ENCODE results near the gene KCNG2.
"Not testable (repeated sequence)": the region's sequence is repeated elsewhere in the genome, so short reads cannot be mapped to it uniquely, and the experiment has no call there.

KCNG2 gene

DNA sequence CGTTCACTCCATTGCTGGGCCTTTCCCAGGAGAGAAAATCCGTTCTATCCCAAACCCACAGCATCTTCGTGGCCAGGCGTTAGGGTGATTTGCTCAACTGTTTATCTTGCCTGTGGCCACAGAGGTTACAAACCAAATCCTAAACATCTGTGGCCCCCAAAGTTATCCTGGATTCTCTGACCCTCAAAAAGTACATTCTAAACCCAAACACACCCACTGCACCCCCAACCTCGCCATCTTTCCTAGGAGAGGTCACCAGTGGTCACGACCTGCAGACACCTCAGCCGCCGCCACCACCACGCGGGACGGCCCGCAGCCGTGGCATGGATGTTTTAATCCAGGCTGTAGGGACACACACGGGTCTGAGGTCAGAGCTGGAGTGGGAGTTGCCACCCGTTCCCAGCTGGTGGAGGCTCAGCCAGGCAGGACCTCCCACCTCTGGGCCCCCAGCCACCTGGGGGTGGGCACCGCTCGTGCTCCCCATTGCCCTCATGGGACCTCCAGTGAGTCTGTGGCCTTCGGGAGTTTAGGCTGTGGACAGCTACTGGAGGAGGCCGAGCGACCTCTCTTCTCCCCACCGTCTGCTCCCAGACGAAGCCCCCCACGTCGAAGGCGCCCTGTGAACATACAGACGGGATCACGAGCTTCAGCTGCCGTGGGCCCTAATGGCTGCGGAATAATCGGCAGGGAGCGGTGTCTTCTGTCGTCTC, 72.0 kb downstream of the KCNG2 start:
- no peak for DNase-seq (ENCODE audit: low read depth, low spot score)

DNA sequence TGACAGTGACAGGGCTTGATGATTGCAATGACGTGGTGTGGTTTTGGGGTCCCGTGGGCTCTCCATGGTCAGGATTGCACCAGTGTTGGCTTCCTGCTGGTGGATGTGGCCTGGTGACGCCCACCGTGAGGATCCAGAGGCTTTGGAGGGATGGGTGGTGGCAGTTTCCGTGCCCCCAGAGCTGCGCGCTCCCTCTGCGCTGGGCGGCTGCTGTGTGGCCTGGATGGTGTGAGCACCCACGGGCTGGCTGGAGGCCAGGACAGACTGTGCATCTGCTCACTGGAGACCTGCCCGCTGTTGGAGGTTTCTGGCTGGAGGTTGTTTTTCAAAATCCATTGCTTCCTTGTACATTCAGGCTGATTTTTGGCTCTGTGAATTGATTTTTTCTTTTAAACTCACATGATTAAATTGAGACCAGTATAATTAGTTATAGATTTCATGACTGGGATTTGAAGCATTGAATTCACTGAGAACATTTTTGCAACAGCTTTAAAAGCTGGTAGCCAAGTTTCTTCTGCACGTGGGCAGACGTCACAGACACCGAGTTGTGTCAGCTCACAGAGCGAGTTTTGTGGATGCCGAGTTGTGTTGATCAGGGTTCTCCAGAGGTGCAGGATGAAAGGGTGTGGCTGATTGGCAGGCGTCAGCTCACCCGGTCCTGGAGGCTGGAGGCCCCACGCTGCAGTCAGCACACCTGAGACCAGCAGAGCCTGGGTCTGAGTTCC, 72.7 kb downstream of the KCNG2 start:
- DNase-seq (ENCODE audit: low read depth, low spot score), result no peak

DNA sequence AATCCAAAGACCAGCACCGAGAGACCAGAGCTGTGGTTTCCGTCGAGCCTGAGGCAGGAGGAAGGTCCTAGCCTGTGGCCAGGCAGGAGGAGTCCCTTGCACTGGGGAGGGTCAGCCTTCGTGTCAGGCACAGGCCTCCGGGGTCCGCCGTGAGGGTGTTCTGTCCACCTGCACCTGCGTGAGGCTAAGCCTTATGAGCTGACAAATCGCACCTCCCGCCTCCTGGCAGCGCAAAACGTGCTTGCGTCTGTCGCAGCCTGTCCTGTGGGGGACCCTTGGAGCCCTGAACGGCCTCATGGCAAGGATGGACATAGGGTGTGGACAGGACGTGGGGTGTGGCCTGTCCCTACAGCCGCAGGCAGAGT, 73.3 kb downstream of the KCNG2 start:
- no peak for DNase-seq (ENCODE audit: low read depth, low spot score)

DNA sequence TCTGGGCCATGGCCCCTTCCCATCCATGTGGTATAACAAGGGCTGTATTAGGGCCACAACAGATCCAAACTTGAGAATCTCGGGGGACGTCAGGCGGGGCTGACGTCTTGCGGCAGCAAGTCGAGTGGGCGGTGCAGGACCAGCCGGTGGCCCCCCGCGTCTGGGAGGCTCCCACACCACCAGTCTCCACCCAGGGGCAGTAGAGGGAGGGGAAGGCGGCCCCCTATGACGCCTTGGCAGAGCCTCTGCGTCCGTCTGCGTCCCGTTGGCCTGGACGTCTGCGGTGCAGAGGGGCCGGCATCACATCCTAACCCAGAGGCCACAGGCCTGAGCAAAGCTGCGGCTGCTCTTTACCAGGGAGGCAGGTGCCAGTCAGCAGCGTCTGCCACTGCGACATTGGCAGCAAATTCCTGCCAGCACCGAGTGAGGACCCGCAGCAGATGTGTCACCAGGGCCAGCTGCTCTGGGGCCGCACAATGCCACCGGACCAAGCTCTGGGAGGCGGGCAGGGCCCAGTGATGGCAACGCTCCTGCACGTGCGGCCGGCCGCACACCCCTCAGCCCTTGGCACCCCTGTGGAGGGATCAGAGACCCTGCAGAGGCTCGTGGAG, 73.8 kb downstream of the KCNG2 start:
- no peak for DNase-seq (ENCODE audit: low read depth, low spot score)

DNA sequence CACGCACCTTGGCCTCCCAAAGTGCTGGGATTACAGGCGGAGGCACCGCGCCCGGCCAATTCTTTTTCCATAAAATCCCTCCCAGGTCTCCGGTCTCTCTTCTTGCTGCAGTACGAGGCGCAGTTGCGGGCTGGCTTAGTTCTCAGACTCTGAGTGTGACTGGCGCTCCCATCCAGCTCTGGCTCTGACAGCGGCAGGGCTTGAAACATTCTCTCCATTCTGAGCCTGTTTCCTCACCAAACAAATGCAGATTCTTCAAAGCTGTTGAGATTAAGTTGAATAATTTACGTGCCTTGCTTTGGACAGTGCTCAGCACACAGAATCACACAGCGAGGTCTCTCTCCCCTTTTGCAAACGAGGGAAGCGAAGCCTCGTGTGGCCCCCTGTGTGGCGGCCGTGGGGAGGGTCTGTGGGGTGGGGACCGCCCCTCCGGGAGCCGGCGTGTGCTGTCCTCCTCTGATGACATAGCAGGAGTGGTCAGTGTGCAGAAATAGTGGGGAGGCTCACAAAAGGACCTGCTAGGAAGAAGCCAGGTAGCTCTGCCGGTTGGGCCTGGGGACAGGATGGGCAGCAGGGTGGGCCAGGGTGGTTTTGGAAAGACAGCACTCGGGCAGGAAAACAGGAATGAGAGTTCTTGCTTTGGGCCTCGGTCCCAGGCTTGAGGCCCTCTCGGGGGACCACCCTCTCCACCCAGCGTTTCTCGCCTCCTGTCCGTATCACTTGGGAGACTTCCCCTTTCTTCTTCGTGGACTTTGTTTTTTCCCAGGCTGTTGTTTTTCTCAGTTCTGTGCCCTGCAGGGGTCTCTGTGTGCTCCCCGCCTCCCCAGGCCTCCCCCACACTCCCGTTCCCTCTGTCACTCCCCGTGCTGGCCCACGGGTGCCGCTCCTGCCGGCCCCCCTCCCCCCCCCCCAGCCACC, 75.0 kb downstream of the KCNG2 start:
- no peak for DNase-seq (ENCODE audit: low read depth, low spot score)

DNA sequence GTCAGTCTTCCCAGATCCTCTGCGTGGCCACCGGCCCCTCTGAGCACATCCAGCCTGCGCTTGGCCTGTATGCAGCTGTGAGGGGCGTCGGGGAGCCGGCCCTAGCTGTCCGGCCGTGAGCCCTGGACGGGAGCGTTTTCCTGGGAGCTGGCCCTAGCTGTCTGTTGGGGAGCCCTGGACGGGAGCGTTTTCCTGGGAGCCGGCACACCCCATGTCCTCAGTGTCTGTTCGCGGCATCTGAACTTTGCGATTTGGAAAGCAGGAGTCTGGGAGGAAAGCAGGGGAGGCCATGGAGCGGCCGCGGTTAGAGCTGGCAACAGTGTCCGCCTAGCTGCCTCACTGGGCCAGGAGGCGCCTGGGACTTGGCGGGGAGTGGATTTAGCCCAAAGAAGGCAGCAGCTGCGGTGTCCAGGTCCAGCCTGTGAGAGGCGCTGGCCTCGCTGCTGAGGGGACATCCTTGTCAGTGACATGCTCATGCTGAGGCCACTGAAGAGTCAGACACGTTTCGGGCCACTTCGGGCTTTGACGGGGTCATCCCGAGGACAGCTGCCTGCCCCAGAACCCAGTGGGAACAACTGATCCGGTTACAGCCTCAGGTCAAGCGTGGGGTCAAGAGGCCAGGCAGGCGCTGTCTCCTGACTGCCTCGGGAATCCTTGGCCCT, 75.8 kb downstream of the KCNG2 start:
- DNase-seq (ENCODE audit: low read depth, low spot score), result no peak

DNA sequence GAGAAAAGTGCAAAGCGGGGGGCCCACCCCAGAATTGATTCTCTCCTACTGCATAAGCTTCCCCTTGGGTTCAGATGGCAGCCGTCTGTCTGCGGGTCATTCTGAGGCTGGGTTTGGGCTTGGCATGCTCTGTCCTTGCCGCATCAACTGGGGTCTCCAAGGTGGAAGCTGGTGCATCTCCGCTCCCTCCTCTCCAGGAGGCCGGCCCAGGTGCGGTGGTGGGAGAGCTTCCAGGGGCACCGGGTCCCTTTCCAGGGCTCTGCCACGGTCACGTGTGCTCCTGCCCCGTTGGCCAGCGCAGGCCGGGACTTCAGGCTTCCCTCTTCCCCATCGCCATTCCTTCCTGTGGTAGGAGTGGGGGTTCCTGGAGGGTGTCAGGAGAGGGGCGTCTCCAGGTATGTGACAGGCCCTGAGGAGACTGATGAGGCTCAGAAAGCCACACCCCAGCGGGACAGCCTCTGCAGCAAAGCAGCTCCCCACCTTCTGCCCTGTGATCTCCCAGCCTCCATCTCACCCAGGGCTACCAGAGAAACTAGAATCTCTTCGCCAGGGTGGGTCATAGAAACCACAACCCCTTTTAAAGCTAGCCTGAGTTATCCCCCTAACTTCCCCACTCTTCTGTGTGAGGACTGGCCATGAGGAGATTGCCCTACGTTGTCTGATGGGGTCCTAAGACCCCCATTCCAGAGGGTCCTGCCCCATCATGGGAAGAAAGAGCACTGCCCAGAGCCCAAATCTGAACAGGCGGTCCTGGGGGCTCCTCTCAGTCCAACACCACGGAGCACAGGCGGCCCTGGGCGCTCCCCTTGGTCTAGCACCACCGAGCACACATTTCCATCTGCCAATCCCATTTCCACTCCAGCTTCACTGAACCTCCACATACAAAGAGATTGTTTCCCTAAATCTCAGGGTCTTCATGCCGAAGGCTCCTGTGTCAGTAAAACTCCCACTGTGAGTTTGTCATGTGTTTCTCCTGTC, 77.1 kb downstream of the KCNG2 start:
- no peak for DNase-seq (ENCODE audit: low read depth, low spot score)

DNA sequence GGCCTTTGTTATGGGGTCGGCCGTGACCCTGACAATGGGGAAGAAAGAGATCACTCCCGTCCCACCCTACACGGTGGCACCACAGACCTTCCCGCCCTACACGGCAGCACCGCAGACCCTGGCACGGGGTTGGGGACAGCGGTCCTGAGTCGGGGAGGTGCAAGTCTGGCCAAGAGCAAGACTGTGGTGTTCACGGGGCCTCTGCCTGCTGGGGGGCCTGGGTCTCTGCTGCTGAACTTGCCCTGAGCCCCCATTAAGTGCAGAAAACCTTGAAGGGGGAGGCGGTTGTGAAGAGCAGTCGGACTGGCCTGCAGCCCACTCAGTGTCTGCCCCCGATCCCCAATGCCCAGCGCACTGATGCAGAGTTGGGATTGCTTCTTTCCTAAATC, 77.8 kb downstream of the KCNG2 start:
- no peak for DNase-seq (ENCODE audit: low read depth, low spot score)

DNA sequence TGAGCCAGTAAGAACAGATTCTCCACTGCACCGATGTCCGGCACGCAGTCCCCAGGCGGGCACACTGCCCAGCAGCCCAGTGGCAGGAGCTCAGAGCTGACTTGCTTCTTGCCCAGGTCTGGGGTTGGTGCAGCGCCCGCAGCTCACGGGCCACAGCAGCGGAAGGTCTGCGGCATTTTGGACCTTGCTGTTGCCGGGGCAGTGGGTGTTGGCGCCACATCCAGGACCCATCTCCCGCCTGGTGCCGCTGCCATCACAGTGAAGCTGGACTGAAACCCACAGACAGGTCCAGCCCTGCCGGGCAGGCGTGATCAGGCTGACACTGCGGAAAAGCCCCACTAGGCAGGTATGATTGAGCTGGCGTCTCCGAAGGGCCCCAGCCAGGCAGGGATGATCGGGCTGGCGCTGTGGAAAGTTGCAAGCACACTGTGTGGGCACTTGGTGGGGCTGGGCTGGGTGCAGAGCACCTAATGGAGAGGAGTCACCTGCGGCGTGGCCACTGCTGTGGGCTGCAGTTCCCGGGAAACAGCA, 78.3 kb downstream of the KCNG2 start:
- DNase-seq (ENCODE audit: low read depth, low spot score), result no peak

DNA sequence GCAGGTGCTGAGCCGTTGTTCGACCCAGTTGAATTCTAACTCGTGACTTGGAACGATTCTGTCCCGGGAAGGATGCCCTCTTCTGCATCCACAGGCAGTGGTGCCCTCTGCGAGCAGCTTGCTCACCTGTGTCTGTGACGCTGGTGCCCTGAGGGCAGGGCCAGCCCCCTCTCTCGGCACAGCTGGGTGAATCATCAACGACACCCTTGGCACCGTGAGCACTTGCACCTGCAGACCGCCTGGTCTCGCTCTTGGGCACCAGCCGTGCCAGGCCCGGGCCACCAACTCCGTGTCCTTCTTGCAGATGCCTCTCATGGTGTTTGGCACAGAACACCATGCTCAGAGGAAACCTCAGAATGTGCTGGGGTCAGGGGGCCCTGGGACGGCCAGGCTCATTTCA, 78.8 kb downstream of the KCNG2 start:
- no peak for DNase-seq (ENCODE audit: low read depth, low spot score)

DNA sequence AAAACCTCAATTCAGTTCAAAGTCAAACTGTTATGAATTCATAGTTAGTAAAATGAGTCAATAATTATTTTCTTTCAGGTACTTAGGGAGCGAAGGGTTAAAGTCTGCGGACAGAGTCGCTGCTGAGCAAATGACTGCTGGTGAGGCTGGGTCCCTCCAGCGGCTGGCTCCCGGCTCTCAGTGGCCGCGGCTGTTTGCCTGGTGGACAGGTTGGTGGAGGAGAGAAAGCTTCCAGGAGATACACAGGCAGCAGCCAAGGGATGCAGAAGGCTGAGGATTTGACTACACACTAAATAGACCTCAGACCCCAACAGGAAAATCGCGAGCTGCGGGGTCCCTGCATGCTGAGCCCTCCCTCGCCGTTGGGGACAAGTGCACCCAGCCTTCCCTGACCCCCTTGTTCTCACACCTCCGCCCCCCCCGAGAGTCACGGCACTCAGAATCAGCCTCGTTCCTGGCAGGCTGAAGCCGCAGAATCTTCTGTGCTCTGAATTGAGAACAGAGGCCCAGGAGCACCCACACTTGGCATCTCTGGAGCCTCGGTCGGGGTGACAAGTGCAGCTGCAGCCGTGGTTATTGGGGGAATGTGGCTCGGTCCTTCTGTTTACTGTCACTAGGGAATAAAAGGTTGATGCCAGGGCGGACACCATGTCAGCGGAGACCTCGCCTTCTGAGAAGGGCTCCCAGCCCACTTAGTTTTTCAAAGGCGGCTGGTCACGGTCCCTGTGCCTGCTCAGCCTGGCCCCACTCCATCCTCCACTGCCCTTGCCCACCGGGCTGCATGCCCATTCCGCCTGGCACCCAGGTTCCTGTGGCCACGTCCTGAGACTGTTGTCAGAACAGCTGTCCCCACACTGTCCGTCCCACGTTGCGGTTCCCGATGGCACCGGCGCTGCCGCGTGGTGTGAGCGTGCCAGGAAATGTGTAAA, 79.7 kb downstream of the KCNG2 start:
- no peak for DNase-seq (ENCODE audit: low read depth, low spot score)

DNA sequence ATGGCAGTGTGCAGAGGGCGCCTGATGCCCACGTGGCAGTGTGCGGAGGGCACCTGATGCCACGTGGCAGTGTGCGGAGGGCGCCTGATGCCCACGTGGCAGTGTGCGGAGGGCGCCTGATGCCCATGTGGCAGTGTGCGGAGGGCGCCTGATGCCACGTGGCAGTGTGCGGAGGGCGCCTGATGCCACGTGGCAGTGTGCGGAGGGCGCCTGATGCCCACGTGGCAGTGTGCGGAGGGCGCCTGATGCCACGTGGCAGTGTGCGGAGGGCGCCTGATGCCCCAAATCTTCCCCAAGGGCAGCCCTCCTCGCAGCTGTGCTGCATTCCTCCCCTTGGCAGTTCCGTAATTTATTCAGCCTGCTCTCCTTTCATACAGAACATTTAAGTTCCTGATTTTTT, 80.5 kb downstream of the KCNG2 start:
- not testable (repeated sequence) for DNase-seq (ENCODE audit: low read depth, low spot score)

DNA sequence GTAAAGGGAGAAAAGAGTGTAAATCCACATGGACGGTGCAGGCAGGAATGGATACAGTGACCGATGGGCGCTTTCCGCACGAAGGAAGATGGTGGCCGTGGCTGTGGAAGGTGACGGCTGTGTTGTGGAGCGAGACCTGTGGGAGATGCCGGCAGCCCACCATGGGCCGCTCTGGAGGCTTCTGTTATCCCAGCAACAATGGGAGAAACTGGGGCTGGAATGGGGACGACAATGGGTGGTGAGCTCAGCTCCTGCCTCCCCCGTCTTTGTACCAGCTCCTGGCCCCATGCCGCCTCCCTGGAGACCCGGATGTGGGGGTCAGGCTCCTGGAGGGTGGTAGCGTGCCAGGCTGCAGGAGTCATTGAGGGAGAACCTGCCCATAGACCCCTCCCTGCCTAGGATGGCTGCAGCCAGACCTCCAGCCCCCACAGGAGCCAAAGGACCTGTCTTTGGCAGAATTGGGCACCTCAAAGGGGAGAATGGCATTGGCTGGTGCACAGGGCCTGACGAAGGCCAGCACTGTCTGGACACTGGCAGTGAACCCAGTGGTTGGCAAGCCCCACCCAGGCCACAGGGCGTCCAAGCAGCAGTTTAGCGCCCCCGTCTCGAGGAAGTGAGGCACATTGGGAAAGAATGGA, 81.1 kb downstream of the KCNG2 start:
- no peak for DNase-seq (ENCODE audit: low read depth, low spot score)

DNA sequence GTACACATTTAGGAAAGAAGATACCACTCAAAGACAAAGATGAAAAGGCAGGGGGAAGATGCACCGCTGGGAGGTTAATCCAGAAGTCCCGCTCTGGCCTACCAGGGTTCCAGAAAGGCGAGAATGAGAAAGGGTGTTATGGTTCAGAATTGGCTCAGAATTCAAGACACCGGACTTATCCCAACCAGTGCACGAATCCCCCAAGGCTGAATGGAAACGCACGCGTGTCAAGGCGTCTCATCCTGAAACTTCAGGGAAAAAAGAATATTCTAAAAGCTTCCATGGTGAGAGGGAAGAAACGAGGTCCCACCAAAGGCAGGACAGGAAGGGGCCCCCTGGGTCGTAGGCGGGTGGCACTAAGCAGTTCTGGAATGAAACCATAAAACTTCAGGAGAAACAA, 81.8 kb downstream of the KCNG2 start:
- no peak for DNase-seq (ENCODE audit: low read depth, low spot score)

DNA sequence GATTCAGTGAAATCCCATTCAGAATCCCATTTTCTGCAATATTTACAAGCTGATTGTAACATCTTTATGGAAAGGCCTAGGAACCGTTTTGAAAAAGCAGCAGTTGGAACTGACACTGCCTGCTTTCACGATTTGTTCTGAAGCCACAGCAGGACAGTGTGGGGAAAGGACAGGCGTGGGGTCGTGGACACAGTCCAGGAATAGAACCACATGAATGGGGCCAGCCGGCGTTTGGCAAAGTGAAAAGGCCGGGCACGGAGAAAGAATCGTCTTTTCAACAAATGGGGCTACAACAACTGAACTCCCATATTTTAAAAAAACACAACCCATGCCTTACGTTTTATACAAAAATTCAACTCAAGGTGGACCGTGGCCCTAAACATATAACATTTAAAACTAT, 84.0 kb downstream of the KCNG2 start:
- no peak for DNase-seq (ENCODE audit: low read depth, low spot score)

DNA sequence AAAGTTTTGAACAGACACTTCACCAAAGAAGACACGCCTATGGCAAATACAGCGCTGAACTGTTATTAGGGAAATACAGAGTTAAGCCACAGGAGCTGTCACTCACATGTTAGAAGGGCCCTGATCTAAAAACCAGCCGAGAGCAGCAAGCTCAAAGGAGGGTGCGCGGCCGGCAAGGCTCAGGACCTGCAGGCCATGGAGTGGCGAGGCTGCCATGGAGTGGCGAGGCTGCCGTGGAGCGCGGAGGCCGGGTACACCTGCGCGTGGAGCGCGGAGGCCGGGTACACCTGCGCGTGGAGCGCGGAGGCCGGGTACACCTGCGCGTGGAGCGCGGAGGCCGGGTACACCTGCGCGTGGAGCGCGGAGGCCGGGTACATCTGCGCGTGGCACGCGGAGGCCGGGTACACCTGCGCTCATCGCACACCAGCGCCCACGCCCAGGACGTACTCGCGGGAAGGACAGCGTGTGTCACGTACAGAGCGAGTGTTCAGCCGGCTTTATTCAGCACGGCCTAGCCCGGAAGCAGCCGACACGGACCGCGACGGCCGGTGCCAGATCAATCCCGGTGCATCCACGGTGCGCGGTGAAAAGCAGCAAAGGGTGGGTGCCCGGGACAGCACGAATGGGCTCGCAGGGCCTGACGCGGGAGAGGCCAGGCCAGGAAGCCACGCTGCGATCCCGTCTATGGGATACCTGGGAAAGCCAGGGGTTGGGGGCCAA, 84.9 kb downstream of the KCNG2 start:
- no peak for DNase-seq (ENCODE audit: low read depth, low spot score)

DNA sequence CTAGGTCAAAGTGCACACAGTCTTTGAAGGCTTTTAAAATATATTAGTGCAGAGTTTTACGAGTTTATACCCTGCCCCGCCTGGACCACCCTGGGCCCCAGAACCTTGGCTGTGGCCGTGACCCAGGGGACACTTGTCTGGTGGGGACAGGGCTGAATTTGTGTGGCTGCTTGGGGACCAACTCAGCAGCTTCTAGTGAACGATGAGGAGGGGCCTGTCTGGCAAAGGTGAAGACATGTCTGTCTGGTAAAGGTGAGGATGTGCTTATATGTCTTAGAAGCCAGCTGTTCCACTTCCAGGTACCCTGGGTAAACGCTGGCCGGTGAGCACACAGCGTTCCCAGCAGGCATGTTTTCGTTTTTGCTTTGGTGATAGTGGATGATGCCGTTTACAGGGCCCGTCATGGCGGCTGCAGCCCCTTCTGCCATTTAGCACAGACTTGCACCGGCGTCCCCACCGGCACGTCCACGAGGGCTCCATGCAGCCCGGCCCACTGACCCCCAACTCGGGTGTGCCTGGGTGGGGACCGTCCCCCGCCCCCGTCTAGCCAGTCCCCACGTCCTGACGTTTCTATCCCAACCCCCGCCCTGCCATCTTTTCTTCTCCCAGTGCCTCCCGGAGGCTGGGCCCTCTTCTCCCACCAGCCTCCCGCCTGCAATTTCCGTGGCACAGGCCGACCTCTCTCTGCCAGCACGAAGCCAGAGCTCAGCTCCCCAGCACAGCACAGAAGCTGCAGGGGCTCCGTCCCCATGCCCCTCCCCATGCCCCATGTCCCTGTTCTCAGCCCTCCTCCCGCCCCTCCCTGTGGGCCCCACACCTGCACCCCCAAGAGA, 85.9 kb downstream of the KCNG2 start:
- DNase-seq (ENCODE audit: low read depth, low spot score), result no peak
